ENCODE results near the gene SLFN14. TPM values are rescaled to one million over a fixed set of nuclear protein-coding genes. Genes with fewer than 3 reads are reported as not detected.
A peak's percentile ranks its signal among the peaks of the same experiment; 100 is the strongest.
"Not testable (repeated sequence)": the region's sequence is repeated elsewhere in the genome, so short reads cannot be mapped to it uniquely, and the experiment has no call there.

SLFN14 gene
- total and polyA plus RNA-seq, 12 donors: 0.39 TPM; not detected in 11

DNA sequence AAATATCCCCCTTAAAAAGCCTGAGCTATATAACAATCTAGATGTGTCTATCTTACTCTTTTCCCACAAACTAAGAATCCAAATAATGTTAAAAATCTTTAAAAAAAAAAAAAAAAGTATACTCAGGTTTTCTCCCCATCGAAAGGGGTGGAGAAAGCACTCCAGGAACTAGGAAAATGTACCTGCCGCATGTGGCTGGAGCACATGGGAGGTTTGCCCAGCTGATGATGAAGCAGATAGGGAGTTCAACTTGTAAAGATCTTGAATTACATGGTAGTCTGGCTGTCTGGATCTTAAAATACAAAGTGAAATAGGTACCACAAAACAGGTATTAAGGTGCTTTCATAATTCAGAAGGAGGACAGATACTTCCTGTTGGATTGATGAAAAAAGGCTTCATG lies 8.8 kb upstream of the SLFN14 start:
- Histone ChIP-seq H3K4me1 (replicated peaks in 1 of 2) (peaks cover 7 to 22% of the 10 kb centered on the region in 2 donors), H3K4me3 (no peak overlapping the region), H3K9me3 (replicated peaks in 1 of 3) (no peaks in the 10 kb centered on the region), H3K36me3 (replicated peaks in 1 of 2) (no peaks in the 10 kb centered on the region), H3K27me3 (no peaks in the 10 kb centered on the region), H3K27ac (no peak overlapping the region)
- 81 to 94% (median 90%) methylated on average over 2 of the region's 2 CpGs for WGBS, 4 donors
- no peak for DNase-seq
- TF ChIP-seq POLR2A (IDR thresholded peaks at IDR 0.05): no peak
- TF ChIP-seq, protein P1, sequence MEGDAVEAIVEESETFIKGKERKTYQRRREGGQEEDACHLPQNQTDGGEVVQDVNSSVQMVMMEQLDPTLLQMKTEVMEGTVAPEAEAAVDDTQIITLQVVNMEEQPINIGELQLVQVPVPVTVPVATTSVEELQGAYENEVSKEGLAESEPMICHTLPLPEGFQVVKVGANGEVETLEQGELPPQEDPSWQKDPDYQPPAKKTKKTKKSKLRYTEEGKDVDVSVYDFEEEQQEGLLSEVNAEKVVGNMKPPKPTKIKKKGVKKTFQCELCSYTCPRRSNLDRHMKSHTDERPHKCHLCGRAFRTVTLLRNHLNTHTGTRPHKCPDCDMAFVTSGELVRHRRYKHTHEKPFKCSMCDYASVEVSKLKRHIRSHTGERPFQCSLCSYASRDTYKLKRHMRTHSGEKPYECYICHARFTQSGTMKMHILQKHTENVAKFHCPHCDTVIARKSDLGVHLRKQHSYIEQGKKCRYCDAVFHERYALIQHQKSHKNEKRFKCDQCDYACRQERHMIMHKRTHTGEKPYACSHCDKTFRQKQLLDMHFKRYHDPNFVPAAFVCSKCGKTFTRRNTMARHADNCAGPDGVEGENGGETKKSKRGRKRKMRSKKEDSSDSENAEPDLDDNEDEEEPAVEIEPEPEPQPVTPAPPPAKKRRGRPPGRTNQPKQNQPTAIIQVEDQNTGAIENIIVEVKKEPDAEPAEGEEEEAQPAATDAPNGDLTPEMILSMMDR (IDR thresholded peaks at IDR 0.05): no peak
- intact Hi-C loops (cut with DNase I): no loop called here

DNA sequence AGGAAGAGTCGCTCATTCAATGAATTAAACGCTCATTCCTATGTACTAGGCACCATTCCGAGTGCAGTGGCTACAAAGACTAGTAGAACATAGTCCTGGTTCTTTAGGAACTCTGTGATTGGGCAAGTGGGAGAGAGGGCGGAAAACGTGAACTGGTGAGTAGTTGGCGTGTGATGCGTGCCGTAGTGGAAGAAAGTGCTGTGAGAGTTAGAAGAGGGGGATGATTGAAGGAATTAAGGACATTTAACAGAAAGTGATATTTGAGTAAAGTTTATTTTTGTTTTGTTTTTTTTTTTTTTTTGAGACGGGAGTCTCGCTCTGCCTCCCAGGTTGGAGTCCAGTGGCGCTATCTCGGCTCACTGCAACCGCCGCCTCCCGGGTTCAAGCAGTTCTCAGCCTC lies 7.9 kb upstream of the SLFN14 start:
- H3K36me3 ChIP-seq (replicated peaks in 1 of 2): no peaks in the 10 kb centered on the region
- H3K4me3 ChIP-seq: peak overlapping the region in 3 of 4 donors; percentile 43 to 70 (median 66)
- peak overlapping the region in 4 of 5 donors; percentile 67 to 89 (median 75) for H3K27ac ChIP-seq
- peak in 5 of 7 donors; percentile 30 to 67 (median 55) for DNase-seq
- 16 to 34% (median 19%) methylated on average over 15 of the region's 15 CpGs for WGBS, 4 donors
- H3K9me3 ChIP-seq (replicated peaks in 1 of 3): no peaks in the 10 kb centered on the region
- peaks cover 7 to 22% of the 10 kb centered on the region in 2 donors for H3K4me1 ChIP-seq (replicated peaks in 1 of 2)
- intact Hi-C loops (cut with DNase I): no loop called here
- H3K27me3 ChIP-seq: no peaks in the 10 kb centered on the region
- no peak for TF ChIP-seq POLR2A (IDR thresholded peaks at IDR 0.05)
- TF ChIP-seq, protein P1 (IDR thresholded peaks at IDR 0.05): no peak

DNA sequence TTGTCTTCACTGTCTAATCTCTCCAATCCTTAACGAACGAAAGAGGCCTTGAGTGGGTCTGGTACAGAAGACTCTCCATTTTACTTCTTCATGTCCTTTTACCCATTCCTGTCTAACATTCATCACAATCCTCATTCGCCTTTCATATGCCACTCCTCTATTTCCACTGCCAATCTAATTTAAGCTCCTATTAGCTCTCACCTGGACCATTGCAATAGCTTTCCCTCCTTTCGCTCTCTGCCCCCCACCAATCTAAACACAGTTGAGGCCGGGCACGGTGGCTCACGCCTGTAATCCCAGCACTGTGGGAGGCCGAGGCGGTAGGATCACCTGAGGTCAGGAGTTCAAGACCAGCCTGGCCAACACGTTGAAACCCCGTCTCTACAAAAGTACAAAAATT lies 6.3 kb upstream of the SLFN14 start:
- H3K4me1 ChIP-seq (replicated peaks in 1 of 2): peaks cover 7 to 22% of the 10 kb centered on the region in 2 donors
- no peak for DNase-seq
- no peak overlapping the region for H3K27ac ChIP-seq
- no peaks in the 10 kb centered on the region for H3K36me3 ChIP-seq (replicated peaks in 1 of 2)
- no peaks in the 10 kb centered on the region for H3K27me3 ChIP-seq
- 67 to 74% (median 69%) methylated on average over 11 of the region's 11 CpGs for WGBS, 4 donors
- H3K4me3 ChIP-seq: peak overlapping the region in 1 of 4 donors; percentile 70
- intact Hi-C loops (cut with DNase I): no loop called here
- H3K9me3 ChIP-seq (replicated peaks in 1 of 3): no peaks in the 10 kb centered on the region
- TF ChIP-seq, protein P1 (IDR thresholded peaks at IDR 0.05): no peak
- no peak for TF ChIP-seq POLR2A (IDR thresholded peaks at IDR 0.05)

DNA sequence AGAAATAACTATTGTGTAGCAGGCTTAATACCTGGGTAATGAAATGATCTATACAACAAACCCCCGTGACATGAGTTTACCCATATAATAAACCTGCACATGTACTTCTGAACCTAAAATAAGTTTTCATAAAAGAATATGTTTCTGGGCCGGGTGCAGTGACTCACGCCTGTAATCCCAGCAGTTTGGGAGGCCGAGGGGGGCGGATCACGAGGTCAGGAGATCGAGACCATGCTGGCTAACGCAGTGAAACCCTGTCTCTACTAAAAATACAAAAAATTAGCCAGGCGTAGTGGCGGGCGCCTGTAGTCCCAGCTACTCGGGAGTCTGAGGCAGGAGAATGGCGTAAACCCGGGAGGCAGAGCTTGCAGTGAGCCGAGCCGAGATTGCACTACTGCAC lies 2.6 kb upstream of the SLFN14 start:
- DNase-seq; H3K9me3 ChIP-seq (replicated peaks in 1 of 3); H3K4me3 ChIP-seq; H3K27me3 ChIP-seq; H3K27ac ChIP-seq; H3K36me3 ChIP-seq (replicated peaks in 1 of 2); H3K4me1 ChIP-seq (replicated peaks in 1 of 2); intact Hi-C loops (cut with DNase I): not testable (repeated sequence)
- 73 to 85% (median 78%) methylated on average over 12 to 16 of the region's 16 CpGs for WGBS, 4 donors

DNA sequence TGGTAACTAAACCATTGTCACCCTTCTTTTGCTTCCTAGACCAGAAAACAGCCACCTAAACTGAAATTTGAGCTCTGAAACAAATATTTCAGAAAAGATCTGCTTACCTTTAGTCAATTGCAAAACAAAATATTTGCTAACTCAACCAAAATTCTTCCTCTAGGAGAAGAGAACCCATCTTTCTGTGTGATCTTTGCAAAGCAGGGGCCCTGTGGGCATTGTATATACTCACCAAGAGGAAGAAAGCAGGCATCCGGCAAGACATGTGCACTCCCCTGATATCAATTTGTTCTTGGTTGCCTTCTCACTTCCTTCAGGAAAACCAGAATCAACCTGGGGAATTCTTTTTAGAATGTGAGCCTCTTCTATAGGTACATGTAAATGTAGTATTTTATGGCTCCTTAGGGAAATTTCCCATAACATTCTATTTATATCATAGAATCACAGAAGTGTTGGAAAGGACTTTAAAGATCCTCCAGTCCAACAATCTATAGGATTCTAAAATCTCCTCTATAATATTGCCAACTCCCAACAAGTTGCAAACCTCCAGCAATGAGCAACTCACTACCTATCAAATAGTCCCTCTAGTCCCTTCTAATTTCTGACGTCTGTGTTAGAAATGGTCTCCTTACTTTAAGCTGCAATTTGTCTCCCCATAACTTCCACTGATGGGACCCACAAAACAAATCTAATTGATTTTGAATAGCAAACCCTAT lies 966 bp downstream of the SLFN14 start:
- Histone ChIP-seq H3K4me3 (no peak overlapping the region), H3K9me3 (replicated peaks in 1 of 3) (no peaks in the 10 kb centered on the region), H3K27me3 (peaks cover 5% of the 10 kb centered on the region), H3K36me3 (replicated peaks in 1 of 2) (no peaks in the 10 kb centered on the region), H3K27ac (no peak overlapping the region), H3K4me1 (replicated peaks in 1 of 2) (no peaks in the 10 kb centered on the region)
- WGBS, 4 donors: 36 to 65% (median 49%) methylated on average over 2 of the region's 2 CpGs
- intact Hi-C loops (cut with DNase I): no loop called here
- no peak for DNase-seq
- no peak for TF ChIP-seq POLR2A (IDR thresholded peaks at IDR 0.05)
- TF ChIP-seq, protein P1 (IDR thresholded peaks at IDR 0.05): no peak
